Measurements from ENCODE around the gene USP32. TPM values are rescaled to one million over a fixed set of nuclear protein-coding genes. Genes with fewer than 3 reads are reported as not detected.

The USP32 gene
- total and polyA plus RNA-seq, 2 of the 8 experiments (the other 6 are each of a cell fraction or from before 2014, with no cell fraction given) = 29.6 to 112 TPM

- no peak overlapping the region for H2AK5ac ChIP-seq (ENCODE audit: low read depth, low read length)
- no peak overlapping the region for H4K5ac ChIP-seq (ENCODE audit: insufficient read length, low read depth, low read length)
- no peak overlapping the region for H3K4me3 ChIP-seq (ENCODE audit: extremely low read depth in 1 of 4, insufficient read depth in 2 of 4, low read depth in 3 of 4, low read length in 4 of 4)
- H2BK120ac ChIP-seq (replicated peaks; ENCODE audit: low read depth, low read length) = no peak overlapping the region
- H3K79me1 ChIP-seq (ENCODE audit: low read depth, low read length) = no peaks in the 10 kb centered on the region
- ChIA-PET POLR2A (ENCODE audit: partially characterized antibody) (interaction anchor here (2.3 kb wide), 1 partner anchor 12 kb away, joined by 7 read pairs; no protein-coding TSS in a partner anchor), CTCF (ENCODE audit: partially characterized antibody) (interaction anchor here (0.9 to 1.2 kb wide), 4 partner anchors 8 to 283 kb away, joined by 3 to 4 read pairs (median 3); no protein-coding TSS in a partner anchor)
- peaks cover 0 to 11% (median 9%) of the 10 kb centered on the region in 4 experiments; a peak in 4 of 7 replicates for H3K27me3 ChIP-seq (replicated peaks in 1 of 4; ENCODE audit: control insufficient read depth in 3 of 4, extremely low read depth in 1 of 4, insufficient read depth in 3 of 4, low read length in 3 of 4)
- H2BK15ac ChIP-seq (ENCODE audit: low read length) = no peak overlapping the region
- peaks cover 0 to 7% (median 6%) of the 10 kb centered on the region in 4 experiments; a peak in 6 of 7 replicates for H3K4me1 ChIP-seq (replicated peaks in 1 of 4; ENCODE audit: control insufficient read depth in 3 of 4, insufficient read depth in 4 of 4, low read length in 3 of 4)
- H3K4ac ChIP-seq (replicated peaks; ENCODE audit: insufficient read length, low read depth, low read length) = no peak overlapping the region
- no peak overlapping the region for H3K27ac ChIP-seq (ENCODE audit: low read depth, low read length)
- H2AFZ ChIP-seq (ENCODE audit: low read length) = no peak overlapping the region
- no peak overlapping the region for H2BK20ac ChIP-seq (ENCODE audit: low read length)
- peaks cover 2% of the 10 kb centered on the region; the same call in 1 of the 2 replicates for H3K23me2 ChIP-seq (ENCODE audit: low read depth, low read length)
- H3K79me2 ChIP-seq (ENCODE audit: control insufficient read depth in 1 of 2, insufficient read depth in 2 of 2, low read length in 2 of 2) = no peaks in the 10 kb centered on the region
- H4K8ac ChIP-seq (ENCODE audit: extremely low read depth, insufficient read depth, low read length) = no peak overlapping the region
- H2BK5ac ChIP-seq (ENCODE audit: low read depth, low read length) = no peak overlapping the region
- no peak overlapping the region for H3K18ac ChIP-seq (ENCODE audit: extremely low read depth, low read length)
- H2BK12ac ChIP-seq (ENCODE audit: low read depth, low read length) = no peak overlapping the region
- H3K9me3 ChIP-seq (ENCODE audit: insufficient read depth in 2 of 2, low read depth in 1 of 2, low read length in 1 of 2) = no peaks in the 10 kb centered on the region
- H4K20me1 ChIP-seq (replicated peaks in 1 of 2; ENCODE audit: control insufficient read depth in 1 of 2, insufficient read depth in 2 of 2, low read length in 2 of 2) = no peaks in the 10 kb centered on the region
- no peaks in the 10 kb centered on the region for H3K36me3 ChIP-seq (ENCODE audit: control insufficient read depth in 2 of 4, insufficient read depth in 4 of 4, low read length in 3 of 4)
- no peak overlapping the region for H3K23ac ChIP-seq (ENCODE audit: insufficient read length)
- WGBS, 2 experiments (ENCODE audit: extremely low coverage in 1 of 2, insufficient coverage in 1 of 2, insufficient read length in 1 of 2, insufficient replicate concordance in 2 of 2, low coverage in 1 of 2, low lambda C conversion rate in 2 of 2, missing lambda C conversion rate in 1 of 2) = 93% methylated on average over 9 of the region's 10 CpGs; no CpG with 5 or more reads in 1 of the 2 experiments
- H3K9ac ChIP-seq (replicated peaks in 1 of 4; ENCODE audit: extremely low read depth in 1 of 4, low read depth in 3 of 4, low read length in 3 of 4) = no peak overlapping the region
- H3K4me2 ChIP-seq (ENCODE audit: insufficient read depth in 1 of 2, low read depth in 2 of 2, low read length in 2 of 2) = no peak overlapping the region
- H3K56ac ChIP-seq (replicated peaks; ENCODE audit: insufficient read length, low read depth, low read length) = no peak overlapping the region
- H4K91ac ChIP-seq (replicated peaks; ENCODE audit: insufficient read length, low read length) = no peak overlapping the region
- no peak for DNase-seq (ENCODE audit: low read depth in 1 of 2, low spot score in 2 of 2)
- no peak overlapping the region for H3K14ac ChIP-seq (ENCODE audit: insufficient read length)
- no peak for FAIRE-seq
- TF ChIP-seq BRCA1 (IDR thresholded peaks at IDR 0.05; ENCODE audit: low read depth, low read length) (no peak), CEBPB (IDR thresholded peaks at IDR 0.05; ENCODE audit: low read depth, low read length) (no peak), RXRA (IDR thresholded peaks at IDR 0.05; ENCODE audit: insufficient read depth, low read depth, low read length) (no peak), ATF3 (IDR thresholded peaks at IDR 0.05; ENCODE audit: insufficient read depth, low read depth, low read length) (no peak), EGR1 (IDR thresholded peaks at IDR 0.05; ENCODE audit: borderline replicate concordance, low read depth, low read length) (no peak), KDM4A (IDR thresholded peaks at IDR 0.05; ENCODE audit: low read depth, low read length, severe bottlenecking) (no peak), SIN3A (conservative IDR thresholded peaks at IDR 0.05 in 1 of 2, IDR thresholded peaks at IDR 0.05 in 1 of 2; ENCODE audit: low read depth in 1 of 2, low read length in 2 of 2) (no peak), SRF (IDR thresholded peaks at IDR 0.05; ENCODE audit: low read depth, low read length) (no peak), MAFK (IDR thresholded peaks at IDR 0.05; ENCODE audit: low read depth, low read length) (no peak), BCL11A (IDR thresholded peaks at IDR 0.05; ENCODE audit: low read depth in 2 of 2, low read length in 2 of 2) (no peak)
- TF ChIP-seq, protein P1, sequence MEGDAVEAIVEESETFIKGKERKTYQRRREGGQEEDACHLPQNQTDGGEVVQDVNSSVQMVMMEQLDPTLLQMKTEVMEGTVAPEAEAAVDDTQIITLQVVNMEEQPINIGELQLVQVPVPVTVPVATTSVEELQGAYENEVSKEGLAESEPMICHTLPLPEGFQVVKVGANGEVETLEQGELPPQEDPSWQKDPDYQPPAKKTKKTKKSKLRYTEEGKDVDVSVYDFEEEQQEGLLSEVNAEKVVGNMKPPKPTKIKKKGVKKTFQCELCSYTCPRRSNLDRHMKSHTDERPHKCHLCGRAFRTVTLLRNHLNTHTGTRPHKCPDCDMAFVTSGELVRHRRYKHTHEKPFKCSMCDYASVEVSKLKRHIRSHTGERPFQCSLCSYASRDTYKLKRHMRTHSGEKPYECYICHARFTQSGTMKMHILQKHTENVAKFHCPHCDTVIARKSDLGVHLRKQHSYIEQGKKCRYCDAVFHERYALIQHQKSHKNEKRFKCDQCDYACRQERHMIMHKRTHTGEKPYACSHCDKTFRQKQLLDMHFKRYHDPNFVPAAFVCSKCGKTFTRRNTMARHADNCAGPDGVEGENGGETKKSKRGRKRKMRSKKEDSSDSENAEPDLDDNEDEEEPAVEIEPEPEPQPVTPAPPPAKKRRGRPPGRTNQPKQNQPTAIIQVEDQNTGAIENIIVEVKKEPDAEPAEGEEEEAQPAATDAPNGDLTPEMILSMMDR (IDR thresholded peaks at IDR 0.05; ENCODE audit: control extremely low read depth in 1 of 3, insufficient read depth in 1 of 3, low read depth in 1 of 3, low read length in 3 of 3) = no peak
Observed at GRCh38 chr17:60426596-60426995, 34.7 kb upstream of the USP32 start.
